Embryonic facial prominence (tissue), 1 donor: ENCODE data around the gene CYP1B1.
"Not testable (repeated sequence)": the region's sequence is repeated elsewhere in the genome, so short reads cannot be mapped to it uniquely, and the experiment has no call there.

Source experiments
- DNase-seq: peaks from one replicate; pipeline ENCODE4 v3.0.0-alpha.2; 2016; ENCODE audit errors: extremely low spot score

Gene CYP1B1

GRCh38 chr2:38032946-38033345, 43.0 kb downstream of the CYP1B1 start:
- no peak for DNase-seq

- no peak for DNase-seq
Observed at GRCh38 chr2:38030635-38031355, 45.2 kb downstream of the CYP1B1 start.

GRCh38 chr2:38029512-38029911, 46.4 kb downstream of the CYP1B1 start:
- DNase-seq: no peak

GRCh38 chr2:38028829-38029228, 47.1 kb downstream of the CYP1B1 start:
- no peak for DNase-seq

GRCh38 chr2:38026846-38027245, 49.1 kb downstream of the CYP1B1 start:
- DNase-seq: no peak

- no peak for DNase-seq
Observed at GRCh38 chr2:38021589-38021988, 54.4 kb downstream of the CYP1B1 start.

- not testable (repeated sequence) for DNase-seq
Observed at GRCh38 chr2:38020359-38021069, 55.4 kb downstream of the CYP1B1 start.

- no peak for DNase-seq
Observed at GRCh38 chr2:38017836-38018235, 58.1 kb downstream of the CYP1B1 start.
